LHCN-M2 (cell line): Measurements from ENCODE around the gene SMAP1. TPM values are rescaled to one million over a fixed set of nuclear protein-coding genes. Genes with fewer than 3 reads are reported as not detected.
A peak's percentile ranks its signal among the peaks of the same experiment; 100 is the strongest.
"Not testable (repeated sequence)": the region's sequence is repeated elsewhere in the genome, so short reads cannot be mapped to it uniquely, and the experiment has no call there.

Experiments used
- DNase-seq: peaks from one replicate; pipeline ENCODE4 v3.0.0-alpha.2; 2012; ENCODE audit warnings: low read depth
- total RNA-seq: library from RNA; depleted of rRNA; stranded (reverse); fragments of >200 nt; gene quantifications from 2 replicates; pipeline ENCODE4 v1.2.3, GENCODE V29; 2014

SMAP1 gene
- total RNA-seq, 1 experiment from 2014 or later = 21.0 TPM

GRCh38 chr6:70740746-70741145 lies 73.1 kb downstream of the SMAP1 start:
- DNase-seq = not testable (repeated sequence)

GRCh38 chr6:70742462-70742861 lies 74.8 kb downstream of the SMAP1 start:
- not testable (repeated sequence) for DNase-seq

- no peak for DNase-seq
Observed at GRCh38 chr6:70753870-70754380, 86.2 kb downstream of the SMAP1 start.

- no peak for DNase-seq
Observed at GRCh38 chr6:70758883-70759282, 91.2 kb downstream of the SMAP1 start.

GRCh38 chr6:70763754-70764510 lies 96.2 kb downstream of the SMAP1 start:
- peak; percentile 44 for DNase-seq

- DNase-seq = no peak
Observed at GRCh38 chr6:70764706-70765105, 97.0 kb downstream of the SMAP1 start.

- DNase-seq = not testable (repeated sequence)
Observed at GRCh38 chr6:70771351-70771750, 103.7 kb downstream of the SMAP1 start.

GRCh38 chr6:70779934-70780333 lies 112.3 kb downstream of the SMAP1 start:
- DNase-seq = no peak

GRCh38 chr6:70790483-70791224 lies 123.0 kb downstream of the SMAP1 start:
- DNase-seq = no peak

GRCh38 chr6:70797625-70798024 lies 129.9 kb downstream of the SMAP1 start:
- no peak for DNase-seq

GRCh38 chr6:70806086-70806485 lies 138.4 kb downstream of the SMAP1 start:
- DNase-seq = no peak

- peak; percentile 36 for DNase-seq
Observed at GRCh38 chr6:70811788-70812187, 144.1 kb downstream of the SMAP1 start.

- DNase-seq = no peak
Observed at GRCh38 chr6:70813885-70814284, 146.2 kb downstream of the SMAP1 start.

GRCh38 chr6:70819646-70820045 lies 152.0 kb downstream of the SMAP1 start:
- no peak for DNase-seq

GRCh38 chr6:70820778-70821177 lies 153.1 kb downstream of the SMAP1 start:
- DNase-seq = no peak

GRCh38 chr6:70821751-70822150 lies 154.1 kb downstream of the SMAP1 start:
- DNase-seq = no peak

GRCh38 chr6:70823651-70824050 lies 156.0 kb downstream of the SMAP1 start:
- no peak for DNase-seq

- no peak for DNase-seq
Observed at GRCh38 chr6:70831427-70831826, 163.7 kb downstream of the SMAP1 start.

- DNase-seq = peak; percentile 13
Observed at GRCh38 chr6:70834520-70834919, 166.8 kb downstream of the SMAP1 start.

GRCh38 chr6:70838907-70839285 lies 171.2 kb downstream of the SMAP1 start:
- no peak for DNase-seq

- no peak for DNase-seq
Observed at GRCh38 chr6:70839286-70840266, 171.9 kb downstream of the SMAP1 start.

- DNase-seq = no peak
Observed at GRCh38 chr6:70841112-70841511, 173.4 kb downstream of the SMAP1 start.
